Hepatic stellate cell (primary cell): Measurements from ENCODE around the gene PROKR1.
"Not testable (repeated sequence)": the region's sequence is repeated elsewhere in the genome, so short reads cannot be mapped to it uniquely, and the experiment has no call there.

Experiments
- DNase-seq: peaks from one replicate; pipeline ENCODE4 v3.0.0; 2011; ENCODE audit warnings: low spot score

The PROKR1 gene

DNA sequence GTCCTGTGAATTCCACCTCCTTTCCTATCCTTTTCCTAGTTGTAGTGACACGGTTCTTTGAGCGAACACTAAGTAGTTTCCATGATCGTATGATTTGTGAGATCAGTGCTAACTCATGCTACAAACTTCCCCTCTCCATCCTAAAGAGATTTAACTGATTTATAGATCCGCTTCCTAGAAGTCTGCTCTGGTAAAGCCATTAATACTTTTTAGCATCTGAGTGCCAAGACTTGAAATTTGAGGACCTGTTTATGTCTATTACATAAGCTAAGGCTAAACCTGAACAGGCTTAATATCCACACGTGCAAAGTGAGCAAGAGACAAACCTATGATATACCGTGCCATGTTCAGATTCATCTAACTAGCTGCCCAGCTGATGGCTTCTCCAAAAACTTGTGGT is 14.9 kb downstream of the PROKR1 start:
- no peak for DNase-seq

DNA sequence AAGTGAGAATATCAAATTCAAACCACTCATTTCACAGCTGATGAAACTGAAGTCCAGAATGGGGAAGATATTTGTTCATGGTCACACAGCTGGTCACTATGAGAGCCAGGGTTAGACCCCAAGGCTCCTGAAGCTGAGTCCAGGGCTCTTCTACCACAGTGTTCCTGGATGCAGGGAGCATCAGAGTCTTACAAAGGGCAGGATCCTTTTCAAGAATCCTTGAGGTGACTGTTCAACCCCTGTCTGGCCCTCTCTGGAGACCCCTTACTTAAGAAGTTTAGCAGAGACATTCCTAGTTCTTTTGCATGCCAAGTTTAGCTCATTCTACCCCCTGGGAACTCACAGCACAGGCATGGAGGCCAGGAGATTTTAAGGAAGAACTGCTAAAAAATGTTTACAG is 15.7 kb downstream of the PROKR1 start:
- no peak for DNase-seq

DNA sequence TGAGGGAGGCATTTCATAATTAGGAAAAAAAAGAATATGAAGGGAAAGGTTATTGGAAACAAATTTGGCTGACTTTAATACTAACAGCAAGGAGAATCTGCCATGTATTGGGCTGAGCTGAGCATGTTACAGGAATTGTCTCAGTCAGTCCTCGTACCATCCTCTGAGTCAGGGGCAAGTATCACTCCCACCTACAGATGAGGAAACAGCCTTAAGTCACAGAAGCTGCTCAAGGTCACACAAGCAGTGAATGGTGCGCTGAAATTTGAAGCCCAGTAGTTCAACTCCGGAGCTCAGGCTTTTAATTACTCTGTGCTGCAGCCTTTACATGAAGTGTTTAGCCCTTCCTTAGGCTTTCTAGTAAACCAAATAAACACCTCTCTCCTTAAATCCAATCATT is 17.3 kb downstream of the PROKR1 start:
- no peak for DNase-seq

DNA sequence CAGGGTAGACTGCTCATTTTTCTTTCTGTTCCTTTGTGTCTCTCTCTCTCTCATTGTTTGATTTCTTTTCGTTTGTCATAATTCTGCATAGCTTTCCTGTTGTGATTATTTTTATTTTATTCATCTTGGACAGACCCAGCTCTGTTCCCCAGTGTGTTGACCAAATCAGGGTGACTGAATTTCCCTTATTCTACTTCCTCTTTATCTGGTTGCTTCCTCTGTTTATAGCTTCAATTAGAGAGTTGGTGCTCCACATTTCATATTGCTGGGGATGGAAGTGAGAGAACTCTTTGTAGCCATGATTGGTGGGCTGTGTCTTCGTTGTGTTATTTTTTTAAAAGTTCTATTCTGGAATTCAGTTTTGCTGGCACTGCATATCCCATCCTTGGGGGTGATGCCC is 19.1 kb downstream of the PROKR1 start:
- no peak for DNase-seq

DNA sequence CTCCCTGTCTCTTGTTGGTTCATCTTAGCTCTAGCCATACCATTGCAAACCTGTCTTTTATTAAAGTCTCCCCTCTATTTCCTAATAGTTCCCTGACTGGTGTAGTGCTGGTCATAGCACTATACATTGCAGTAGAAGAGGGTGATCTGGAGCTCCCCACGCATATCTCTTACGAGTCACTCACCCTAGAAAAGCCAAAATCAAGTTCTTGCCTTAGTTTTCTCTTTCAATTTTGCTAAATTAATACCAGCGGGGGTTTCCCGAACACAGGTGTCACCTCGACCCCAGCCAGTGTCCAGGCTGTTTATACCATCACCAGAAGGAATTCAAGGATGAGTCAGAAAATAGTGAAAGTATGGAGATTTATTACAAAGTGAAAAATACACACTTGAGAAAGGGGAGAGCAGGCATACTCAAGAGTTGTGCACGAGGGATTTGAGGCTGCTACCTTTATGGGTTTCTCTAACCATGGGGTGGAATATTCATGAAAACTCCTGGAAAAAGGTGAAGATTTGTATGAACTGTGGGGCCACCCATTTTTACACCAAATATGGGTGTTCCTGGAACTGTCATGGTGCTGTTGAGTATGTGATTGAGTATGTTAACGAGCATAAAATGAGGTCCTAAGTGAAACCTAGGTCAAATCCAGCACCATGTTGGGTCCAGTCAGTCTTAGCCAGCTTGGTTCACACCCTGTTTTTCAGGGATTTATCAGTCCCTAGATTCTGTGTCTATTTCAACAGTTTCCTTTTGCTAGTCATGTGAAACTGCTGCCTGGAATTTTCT is 20.2 kb downstream of the PROKR1 start:
- DNase-seq = no peak

GRCh38 chr2:68667371-68667770 is 24.0 kb downstream of the PROKR1 start:
- DNase-seq = no peak

- DNase-seq = no peak
These were observed 26.3 kb downstream of the PROKR1 start for GRCh38 chr2:68669651-68670050.

DNA sequence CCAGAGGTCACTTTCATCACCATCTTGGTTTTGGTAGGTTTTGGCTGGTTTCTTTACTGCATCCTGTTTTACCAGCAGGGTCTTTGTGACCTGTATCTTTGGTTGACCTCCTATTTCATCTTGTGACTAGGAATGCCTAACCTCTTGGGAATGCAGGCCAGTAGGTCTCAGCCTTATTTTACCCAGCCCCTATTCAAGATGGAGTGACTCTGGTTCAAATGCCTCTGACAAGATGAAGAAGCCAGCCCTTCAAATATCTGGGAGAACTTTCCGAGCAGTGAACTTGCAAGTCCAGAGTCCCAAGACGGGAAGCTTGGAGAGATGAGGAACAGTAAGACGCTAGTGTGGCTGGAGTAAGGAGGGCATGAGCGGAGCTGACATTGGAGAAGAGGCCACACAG is 28.6 kb downstream of the PROKR1 start:
- DNase-seq = no peak

DNA sequence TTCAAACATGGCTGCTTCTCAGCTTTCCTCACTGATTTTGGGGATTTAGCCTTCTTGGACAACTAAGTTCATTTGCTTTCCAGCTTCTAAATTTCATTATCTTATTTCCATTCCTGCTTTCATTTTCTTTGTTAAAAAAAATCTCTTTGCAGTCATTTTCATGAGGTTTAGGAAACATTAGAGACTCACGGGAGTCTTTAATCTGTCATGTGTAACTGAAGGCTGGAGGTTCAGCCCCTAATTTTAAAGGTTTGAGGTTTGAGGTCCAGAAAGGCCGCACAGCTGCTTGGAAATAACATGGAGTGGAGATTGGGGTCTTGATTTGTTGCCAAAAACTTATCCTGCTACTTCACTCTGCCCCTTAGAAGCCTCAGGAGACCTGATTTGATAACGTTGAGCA is 30.3 kb downstream of the PROKR1 start:
- DNase-seq = no peak

- DNase-seq = no peak
These were observed 32.1 kb downstream of the PROKR1 start for GRCh38 chr2:68675470-68675869.

DNA sequence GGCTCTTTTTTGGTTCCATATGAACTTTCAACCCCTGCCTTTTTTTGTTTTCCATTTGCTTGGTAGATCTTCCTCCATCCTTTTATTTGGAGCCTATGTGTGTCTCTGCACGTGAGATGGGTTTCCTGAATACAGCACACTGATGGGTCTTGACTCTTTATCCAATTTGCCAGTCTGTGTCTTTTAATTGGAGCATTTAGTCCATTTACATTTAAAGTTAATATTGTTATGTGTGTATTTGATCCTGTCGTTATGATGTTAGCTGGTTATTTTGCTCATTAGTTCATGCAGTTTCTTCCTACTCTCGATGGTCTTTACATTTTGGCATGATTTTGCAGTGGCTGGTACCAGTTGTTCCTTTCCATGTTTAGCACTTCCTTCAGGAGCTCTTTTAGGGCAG is 34.5 kb downstream of the PROKR1 start:
- DNase-seq = not testable (repeated sequence)

GRCh38 chr2:68679166-68679916 is 36.0 kb downstream of the PROKR1 start:
- DNase-seq = not testable (repeated sequence)

DNA sequence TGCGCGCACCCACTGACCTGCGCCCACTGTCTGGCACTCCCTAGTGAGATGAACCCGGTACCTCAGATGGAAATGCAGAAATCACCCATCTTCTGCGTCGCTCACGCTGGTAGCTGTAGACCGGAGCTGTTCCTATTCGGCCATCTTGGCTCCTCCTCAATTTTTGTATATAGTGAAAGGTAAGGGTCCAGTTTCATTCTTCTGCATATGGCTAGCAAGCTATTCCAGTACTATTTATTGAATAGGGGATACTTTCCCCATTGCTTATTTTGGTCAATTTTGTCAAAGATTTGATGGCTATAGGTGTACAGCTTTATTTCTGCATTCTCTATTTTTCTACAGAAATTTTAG is 36.5 kb downstream of the PROKR1 start:
- not testable (repeated sequence) for DNase-seq

- no peak for DNase-seq
These were observed 40.8 kb downstream of the PROKR1 start for GRCh38 chr2:68684197-68684596.

GRCh38 chr2:68686178-68686577 is 42.8 kb downstream of the PROKR1 start:
- no peak for DNase-seq

DNA sequence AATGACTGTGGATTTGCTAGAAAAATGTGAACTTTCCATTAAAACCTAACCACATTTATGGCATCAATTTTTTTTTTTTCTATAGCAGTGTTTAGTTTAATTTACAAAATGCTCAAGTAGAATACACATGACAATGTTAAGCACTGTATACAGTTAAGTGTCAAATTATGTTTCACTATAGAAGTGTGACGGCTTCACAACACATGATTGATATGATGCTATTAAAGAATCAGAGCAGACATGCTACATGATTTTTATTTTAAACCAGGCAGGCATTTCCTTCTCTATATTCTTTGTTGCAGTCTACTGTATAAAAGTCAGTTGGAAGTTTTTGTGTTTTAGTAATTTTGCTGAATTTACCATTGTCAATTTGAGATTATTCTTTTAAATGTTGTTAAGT is 43.6 kb downstream of the PROKR1 start:
- DNase-seq = no peak

GRCh38 chr2:68689553-68690537 is 46.5 kb downstream of the PROKR1 start:
- DNase-seq = no peak

- DNase-seq = no peak
These were observed 47.5 kb downstream of the PROKR1 start for GRCh38 chr2:68690851-68691250.

- no peak for DNase-seq
These were observed 49.1 kb downstream of the PROKR1 start for GRCh38 chr2:68692511-68692910.

DNA sequence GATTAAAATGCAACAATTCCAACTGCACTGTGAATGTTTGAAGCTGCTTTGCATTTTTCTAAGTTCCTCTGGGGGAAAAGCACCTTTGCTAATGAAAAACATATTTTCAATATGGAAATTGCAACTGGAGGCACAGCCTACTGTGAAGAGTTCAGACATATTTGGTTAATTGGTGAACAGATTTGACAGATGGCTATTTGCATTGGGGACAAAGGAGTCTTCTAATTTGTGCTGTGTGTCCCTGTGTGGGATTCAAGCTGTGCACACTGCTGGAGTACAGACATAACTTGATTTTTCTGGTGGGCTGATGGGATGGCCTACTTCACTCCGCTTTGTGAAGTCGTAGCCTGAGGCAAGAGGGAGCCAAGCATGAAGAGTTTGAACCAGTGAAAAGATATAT is 50.6 kb downstream of the PROKR1 start:
- DNase-seq = no peak

- DNase-seq = no peak
These were observed 52.6 kb downstream of the PROKR1 start for GRCh38 chr2:68695971-68696370.

GRCh38 chr2:68696554-68696953 is 53.2 kb downstream of the PROKR1 start:
- DNase-seq = no peak
